Fibroblast of lung (primary cell): Measurements from ENCODE around the gene CFP.

ENCODE experiments used
- CTCF ChIP-seq, 2 donors: IDR thresholded peaks in 1 of 2; conservative IDR thresholded peaks in 1 of 2; 1 replicate in 1 of 2; 2 replicates in 1 of 2; pipeline ENCODE4 v1.5.1; 2011 to 2012; ENCODE audit warnings: low read length in 2 of 2, control low read depth in 1 of 2, inconsistent platforms in 1 of 2, low read depth in 1 of 2, mild to moderate bottlenecking in 1 of 2
- EZH2 ChIP-seq: IDR thresholded peaks from 2 replicates; pipeline ENCODE4 v1.5.1; 2012; ENCODE audit warnings: low read length, control low read depth, mild to moderate bottlenecking; ENCODE audit errors: missing control alignments

GRCh38 chrX:47649271-47649670, 19.5 kb upstream of the CFP start:
- TF ChIP-seq CTCF (conservative IDR thresholded peaks at IDR 0.05 in 1 of 2, IDR thresholded peaks at IDR 0.05 in 1 of 2; ENCODE audit: low read depth in 1 of 2, low read length in 2 of 2) = no peak
- no peak for TF ChIP-seq EZH2
